HG02610 (cell line): ENCODE measurements around the gene UNC5B.

Experiments
- ATAC-seq: cut with Tn5 transposase; IDR thresholded peaks from one replicate; pipeline ENCODE4 v1.9.1; 2021; ENCODE audit warnings: mild to moderate bottlenecking, moderate library complexity; ENCODE audit not compliant: unreplicated experiment

The UNC5B gene

GRCh38 chr10:71222601-71223346 lies 10.4 kb downstream of the UNC5B start:
- ATAC-seq: no peak

- no peak for ATAC-seq
Observed at GRCh38 chr10:71223347-71224058, 11.1 kb downstream of the UNC5B start.

- ATAC-seq: no peak
Observed at GRCh38 chr10:71225291-71226058, 13.1 kb downstream of the UNC5B start.

GRCh38 chr10:71228875-71229675 lies 16.7 kb downstream of the UNC5B start:
- ATAC-seq: no peak

GRCh38 chr10:71229726-71230655 lies 17.6 kb downstream of the UNC5B start:
- ATAC-seq: no peak

GRCh38 chr10:71230656-71231025 lies 18.3 kb downstream of the UNC5B start:
- ATAC-seq: no peak

GRCh38 chr10:71231206-71231605 lies 18.8 kb downstream of the UNC5B start:
- no peak for ATAC-seq

GRCh38 chr10:71232089-71232998 lies 20.0 kb downstream of the UNC5B start:
- ATAC-seq: no peak

GRCh38 chr10:71233482-71233892 lies 21.1 kb downstream of the UNC5B start:
- ATAC-seq: no peak

GRCh38 chr10:71234004-71234894 lies 21.9 kb downstream of the UNC5B start:
- no peak for ATAC-seq

GRCh38 chr10:71234970-71235685 lies 22.8 kb downstream of the UNC5B start:
- no peak for ATAC-seq

GRCh38 chr10:71235808-71236207 lies 23.4 kb downstream of the UNC5B start:
- ATAC-seq: no peak

GRCh38 chr10:71236286-71236685 lies 23.9 kb downstream of the UNC5B start:
- ATAC-seq: no peak

- no peak for ATAC-seq
Observed at GRCh38 chr10:71236822-71237682, 24.7 kb downstream of the UNC5B start.

GRCh38 chr10:71237843-71238623 lies 25.7 kb downstream of the UNC5B start:
- ATAC-seq: no peak
